Osteoblast (primary cell): ENCODE data around the gene ZBTB7B. TPM values are rescaled to one million over a fixed set of nuclear protein-coding genes. Genes with fewer than 3 reads are reported as not detected.

Experiments used
- DNase-seq: peaks from one replicate; pipeline ENCODE4 v3.0.0; 2011; ENCODE audit warnings: low spot score, mixed read lengths; ENCODE audit not compliant: insufficient read length; ENCODE audit errors: missing footprints
- H2AFZ ChIP-seq: 2 replicates; pipeline ENCODE4 v1.6.0; 2011; ENCODE audit warnings: mild to moderate bottlenecking, low read length
- H3K27ac ChIP-seq: 2 replicates; pipeline ENCODE4 v1.5.1; 2011; ENCODE audit warnings: mild to moderate bottlenecking, low read depth, low read length, moderate library complexity
- H3K27me3 ChIP-seq: 2 replicates; pipeline ENCODE4 v1.6.0; 2012; ENCODE audit warnings: mild to moderate bottlenecking, control low read depth, inconsistent platforms, low read length, moderate library complexity; ENCODE audit not compliant: insufficient read depth
- H3K36me3 ChIP-seq: 2 replicates; pipeline ENCODE4 v1.5.1; 2011; ENCODE audit warnings: mild to moderate bottlenecking, low read length, control low read depth, moderate library complexity; ENCODE audit not compliant: insufficient read depth
- H3K4me1 ChIP-seq: 2 replicates; pipeline ENCODE4 v1.5.1; 2011; ENCODE audit warnings: mild to moderate bottlenecking, low read length, control low read depth, moderate library complexity; ENCODE audit not compliant: insufficient read depth
- H3K4me2 ChIP-seq: 2 replicates; pipeline ENCODE4 v1.6.0; 2011; ENCODE audit warnings: mild to moderate bottlenecking, low read length; ENCODE audit not compliant: insufficient read depth
- H3K4me3 ChIP-seq: fragments of 200-600 bp; sonication (generic); 3 replicates; pipeline ENCODE4 v1.5.1; 2012; ENCODE audit warnings: mild to moderate bottlenecking, low read length, inconsistent platforms; ENCODE audit not compliant: insufficient read depth
- H3K79me2 ChIP-seq: 2 replicates; pipeline ENCODE4 v1.6.0; 2012; ENCODE audit warnings: mild to moderate bottlenecking, low read length, control low read depth, inconsistent platforms; ENCODE audit not compliant: insufficient read depth
- H3K9me3 ChIP-seq: 2 replicates; pipeline ENCODE4 v1.5.1; 2011; ENCODE audit warnings: low read depth, low read length, control low read depth
- H4K20me1 ChIP-seq: 2 replicates; pipeline ENCODE4 v1.6.0; 2012; ENCODE audit warnings: mild to moderate bottlenecking, low read length, control low read depth; ENCODE audit not compliant: insufficient read depth
- CTCF ChIP-seq: IDR thresholded peaks from 2 replicates; pipeline ENCODE4 v1.5.1; 2011; ENCODE audit warnings: mild to moderate bottlenecking, low read depth, low read length, moderate library complexity; ENCODE audit errors: extremely low read depth
- total RNA-seq: library from RNA; depleted of rRNA; stranded (reverse); fragments of >200 nt; gene quantifications from 2 replicates; pipeline ENCODE4 v1.2.3, GENCODE V29; 2012

ZBTB7B gene
- 18.6 and 23.5 TPM in 2 replicates for total RNA-seq

GRCh38 chr1:155002464-155003226 lies at the start of gene ZBTB7B:
ZBTB7B (plus strand) TSS chr1:155002802; CDS start chr1:155014661, 11,859 bp downstream.
- Histone ChIP-seq H3K4me1 (peaks cover 40% of the 10 kb centered on the region), H4K20me1 (peaks cover 24% of the 10 kb centered on the region), H3K27me3 (no peaks in the 10 kb centered on the region), H3K9me3 (no peaks in the 10 kb centered on the region), H3K36me3 (no peaks in the 10 kb centered on the region), H3K4me3 (peak within 1 kb of the TSS; percentile 90), H3K4me2 (peak within 1 kb of the TSS; percentile 87), H3K79me2 (peaks cover 50% of the 10 kb centered on the region), H3K27ac (peak within 1 kb of the TSS; percentile 72), H2AFZ (peak within 1 kb of the TSS; percentile 94)
- no peak for TF ChIP-seq CTCF
- peak; percentile 95 for DNase-seq

- Histone ChIP-seq H3K27ac (no peak overlapping the region), H4K20me1 (no peaks in the 10 kb centered on the region), H2AFZ (no peak overlapping the region), H3K36me3 (peaks cover 6% of the 10 kb centered on the region), H3K9me3 (no peaks in the 10 kb centered on the region), H3K79me2 (peaks cover 3% of the 10 kb centered on the region), H3K4me3 (no peak overlapping the region), H3K27me3 (peaks cover 4% of the 10 kb centered on the region), H3K4me1 (peaks cover 22% of the 10 kb centered on the region), H3K4me2 (no peak overlapping the region)
- TF ChIP-seq CTCF, result no peak
- peak; percentile 60 for DNase-seq
Observed at GRCh38 chr1:154953611-154954038, 49.0 kb upstream of the ZBTB7B start.

GRCh38 chr1:154954541-154954940 lies 48.1 kb upstream of the ZBTB7B start:
- no peak for TF ChIP-seq CTCF
- H4K20me1 ChIP-seq, result no peaks in the 10 kb centered on the region
- peak; percentile 15 for DNase-seq
- no peak overlapping the region for H3K4me2 ChIP-seq
- no peak overlapping the region for H3K27ac ChIP-seq
- H3K36me3 ChIP-seq, result peaks cover 13% of the 10 kb centered on the region
- H3K9me3 ChIP-seq, result no peaks in the 10 kb centered on the region
- H2AFZ ChIP-seq, result no peak overlapping the region
- peaks cover 3% of the 10 kb centered on the region for H3K79me2 ChIP-seq
- H3K27me3 ChIP-seq, result peaks cover 4% of the 10 kb centered on the region
- peaks cover 22% of the 10 kb centered on the region for H3K4me1 ChIP-seq
- H3K4me3 ChIP-seq, result no peak overlapping the region

- peaks cover 16% of the 10 kb centered on the region for H3K36me3 ChIP-seq
- H3K27me3 ChIP-seq, result peaks cover 4% of the 10 kb centered on the region
- peaks cover 23% of the 10 kb centered on the region for H3K4me1 ChIP-seq
- peak overlapping the region; percentile 79 for H3K27ac ChIP-seq
- H2AFZ ChIP-seq, result peak overlapping the region; percentile 73
- no peaks in the 10 kb centered on the region for H4K20me1 ChIP-seq
- peak overlapping the region; percentile 76 for H3K4me3 ChIP-seq
- DNase-seq, result peak; percentile 90
- TF ChIP-seq CTCF, result no peak
- peak overlapping the region; percentile 95 for H3K4me2 ChIP-seq
- H3K9me3 ChIP-seq, result no peaks in the 10 kb centered on the region
- peaks cover 3% of the 10 kb centered on the region for H3K79me2 ChIP-seq
Observed at GRCh38 chr1:154955039-154955717, 47.4 kb upstream of the ZBTB7B start.
